T-helper 2 cell treated with Interferon-gamma antibody and Interleukin-4, amounts not matched to agents 100 ng/mL and 5 ng/mL, for 36 hours (primary cell): ENCODE results near the gene YPEL1. TPM values are rescaled to one million over a fixed set of nuclear protein-coding genes. Genes with fewer than 3 reads are reported as not detected.
"Not testable (repeated sequence)": the region's sequence is repeated elsewhere in the genome, so short reads cannot be mapped to it uniquely, and the experiment has no call there.

Source experiments
- intact Hi-C: fragments of 100-400 bp; cut with micrococcal nuclease; formaldehyde crosslinking; loops from one replicate; pipeline ENCODE4 v1.15.1; 2023
- total RNA-seq: library from RNA; stranded (reverse); gene quantifications from 2 replicates; pipeline ENCODE4 v1.2.3, GENCODE V29; 2022

Gene YPEL1
- total RNA-seq, 1 donor from 2014 or later = 3.8 TPM

- intact Hi-C loops = not testable (repeated sequence)
These were observed 11.1 kb downstream of the YPEL1 start for GRCh38 chr22:21724496-21724895.

- intact Hi-C loops = not testable (repeated sequence)
These were observed 14.3 kb downstream of the YPEL1 start for GRCh38 chr22:21721195-21721852.

- intact Hi-C loops = not testable (repeated sequence)
These were observed 15.3 kb downstream of the YPEL1 start for GRCh38 chr22:21720191-21720859.

- intact Hi-C loops = no loop called here
These were observed 16.6 kb downstream of the YPEL1 start for GRCh38 chr22:21719024-21719423.

- intact Hi-C loops = no loop called here
These were observed 17.1 kb downstream of the YPEL1 start for GRCh38 chr22:21718499-21718898.

GRCh38 chr22:21716395-21717122 is 19.0 kb downstream of the YPEL1 start:
- intact Hi-C loops = not testable (repeated sequence)

GRCh38 chr22:21714786-21715185 is 20.8 kb downstream of the YPEL1 start:
- intact Hi-C loops = loop anchor here (5.0 kb wide), 1 partner anchor 223 kb away; no protein-coding TSS in a partner anchor

GRCh38 chr22:21714059-21714770 is 21.4 kb downstream of the YPEL1 start:
- intact Hi-C loops = loop anchor here (5.0 kb wide), 1 partner anchor 223 kb away; no protein-coding TSS in a partner anchor

GRCh38 chr22:21713428-21714058 is 22.1 kb downstream of the YPEL1 start:
- intact Hi-C loops = loop anchor here (2.0 to 5.0 kb wide), 2 partner anchors 224 to 239 kb away; partner anchors contain the start of gene PPM1F

- intact Hi-C loops = loop anchor here (2.0 to 5.0 kb wide), 2 partner anchors 224 to 240 kb away; partner anchors contain the start of gene PPM1F
These were observed 22.7 kb downstream of the YPEL1 start for GRCh38 chr22:21712751-21713427.

- intact Hi-C loops = loop anchor here (2.0 to 5.0 kb wide), 2 partner anchors 225 to 241 kb away; partner anchors contain the start of gene PPM1F
These were observed 23.7 kb downstream of the YPEL1 start for GRCh38 chr22:21711851-21712250.

- intact Hi-C loops = loop anchor here (5.0 kb wide), 1 partner anchor 227 kb away; no protein-coding TSS in a partner anchor
These were observed 25.4 kb downstream of the YPEL1 start for GRCh38 chr22:21710156-21710555.

GRCh38 chr22:21709688-21710087 is 25.9 kb downstream of the YPEL1 start:
- intact Hi-C loops = loop anchor here (5.0 kb wide), 1 partner anchor 228 kb away; no protein-coding TSS in a partner anchor

GRCh38 chr22:21708960-21709359 is 26.6 kb downstream of the YPEL1 start:
- intact Hi-C loops = no loop called here

GRCh38 chr22:21707677-21708076 is 27.9 kb downstream of the YPEL1 start:
- intact Hi-C loops = no loop called here

GRCh38 chr22:21703684-21704316 is 31.8 kb downstream of the YPEL1 start:
- intact Hi-C loops = no loop called here

- intact Hi-C loops = no loop called here
These were observed 32.6 kb downstream of the YPEL1 start for GRCh38 chr22:21702700-21703683.

GRCh38 chr22:21702094-21702493 is 33.5 kb downstream of the YPEL1 start:
- intact Hi-C loops = no loop called here
